K562 (cell line): Measurements from ENCODE around the gene CAMSAP3. TPM values are rescaled to one million over a fixed set of nuclear protein-coding genes. Genes with fewer than 3 reads are reported as not detected.

Experiments used
- ATAC-seq: fragments of 200-7000 bp; cut with Tn5 transposase; 3 replicates; pipeline ENCODE4 v1.9.1; 2020; ENCODE audit warnings: moderate library complexity
- BruUV-seq: library from RNA; stranded (reverse); fragments of 400-500 nt; replicated peaks from 2 replicates; lab custom pipeline; 2021; lab: Mats Ljungman, UMichigan
- CTCF ChIA-PET: fragments of 300-600 bp; formaldehyde crosslinking; extraction: SDS; loops from one replicate; lab custom pipeline; 2021; ENCODE audit warnings: low intra/inter-chr PET ratio; lab: Yijun Ruan, JAX
- POLR2A ChIA-PET: fragments of 300-600, 350-650 bp; sonication (Branson Sonifier 250); formaldehyde crosslinking; extraction: SDS; loops from one replicate; lab custom pipeline; 2021; ENCODE audit warnings: antibody characterized with exemption, inconsistent platforms; lab: Yijun Ruan, JAX
- DNase-seq, 4 experiments: peaks; one replicate each; pipeline versions ENCODE4 v3.0.0 to v3.0.0-alpha.2; 2011 to 2018; ENCODE audit warnings: low spot score in 3 of 4, mixed read lengths in 3 of 4; ENCODE audit errors: extremely low read depth in 1 of 4
- FAIRE-seq: peaks from 2 replicates; lab custom pipeline; 2011; peaks lifted over from hg19 to GRCh38; lab: Jason Lieb, UNC
- H2AFZ ChIP-seq: 2 replicates; pipeline ENCODE4 v1.6.0; 2011; ENCODE audit warnings: low read depth, low read length, control low read depth, inconsistent platforms
- H3K27ac ChIP-seq: fragments of 200-600 bp; 3 replicates; pipeline ENCODE4 v1.8.0; 2011; ENCODE audit warnings: low read depth, mild to moderate bottlenecking, control low read depth, inconsistent platforms, low read length, moderate library complexity, mixed read lengths; ENCODE audit errors: extremely low read depth
- H3K27me3 ChIP-seq, 2 experiments: fragments of 300-600 bp in 1 of 2; 2 replicates in 1 of 2; 3 replicates in 1 of 2; pipeline versions ENCODE4 v1.6.0 to v1.8.0; 2011; ENCODE audit warnings: inconsistent platforms in 2 of 2, low read length in 2 of 2, mild to moderate bottlenecking in 1 of 2, mixed read lengths in 1 of 2, moderate library complexity in 1 of 2; ENCODE audit not compliant: control insufficient read depth in 2 of 2, insufficient read depth in 2 of 2
- H3K36me3 ChIP-seq: fragments of 300-600 bp; 3 replicates; pipeline ENCODE4 v1.8.0; 2011; ENCODE audit warnings: mild to moderate bottlenecking, low read length, inconsistent platforms; ENCODE audit not compliant: control insufficient read depth, insufficient read depth
- H3K4me1 ChIP-seq, 2 experiments: fragments of 200-600 bp in 1 of 2; replicated peaks in 1 of 2; 2 replicates in 1 of 2; 3 replicates in 1 of 2; pipeline versions ENCODE4 v1.5.1 to v1.8.0; 2011; ENCODE audit warnings: inconsistent platforms in 2 of 2, low read length in 2 of 2, mild to moderate bottlenecking in 1 of 2, mixed read lengths in 1 of 2, moderate library complexity in 1 of 2; ENCODE audit not compliant: control insufficient read depth in 2 of 2, insufficient read depth in 2 of 2
- H3K4me2 ChIP-seq: 2 replicates; pipeline ENCODE4 v1.6.1; 2011; ENCODE audit warnings: low read length, control low read depth, inconsistent platforms, mixed read lengths; ENCODE audit not compliant: insufficient read depth
- H3K4me3 ChIP-seq: fragments of 200-600 bp; sonication (generic), shearing (Covaris generic); 2 replicates; pipeline ENCODE4 v1.5.1; 2016; ENCODE audit warnings: control low read depth, inconsistent platforms
- H3K79me2 ChIP-seq: fragments of 200-600 bp; 3 replicates; pipeline ENCODE4 v1.8.0; 2011; ENCODE audit warnings: low read length, inconsistent platforms; ENCODE audit not compliant: control insufficient read depth, insufficient read depth
- H3K9ac ChIP-seq, 2 experiments: 2 replicates each; pipeline versions ENCODE4 v1.6.0 to v1.6.1; 2011; ENCODE audit warnings: low read depth in 2 of 2, low read length in 2 of 2, control low read depth in 1 of 2, inconsistent platforms in 1 of 2, mild to moderate bottlenecking in 1 of 2, mixed read lengths in 1 of 2; ENCODE audit not compliant: insufficient read depth in 1 of 2
- H3K9me1 ChIP-seq: one replicate; pipeline ENCODE4 v1.6.0; 2011; ENCODE audit warnings: inconsistent platforms, mild to moderate bottlenecking, low read length, moderate library complexity; ENCODE audit not compliant: control insufficient read depth, insufficient read depth
- H3K9me3 ChIP-seq: replicated peaks from 2 replicates; pipeline ENCODE4 v1.5.1; 2011; ENCODE audit warnings: low read depth, low read length, inconsistent platforms; ENCODE audit not compliant: control insufficient read depth, insufficient read depth
- H4K20me1 ChIP-seq: replicated peaks from 2 replicates; pipeline ENCODE4 v1.6.1; 2011; ENCODE audit warnings: low read length, inconsistent platforms, mixed read lengths; ENCODE audit not compliant: control insufficient read depth, insufficient read depth
- HSF4 ChIP-seq: fragments of 250-450 bp; sonication (Bioruptor Pico); IDR thresholded peaks from 2 replicates; pipeline ENCODE4 v2.1.2; 2022; ENCODE audit warnings: mild to moderate bottlenecking, moderate library complexity, borderline replicate concordance
- KDM1A ChIP-seq, 2 experiments: fragments of 450-650 bp; IDR thresholded peaks; 2 replicates each; pipeline ENCODE4 v1.6.1; 2016; ENCODE audit warnings: mild to moderate bottlenecking in 2 of 2
- RFX5 ChIP-seq: IDR thresholded peaks from 2 replicates; pipeline ENCODE4 v1.6.1; 2011; ENCODE audit warnings: low read depth, mild to moderate bottlenecking, improper control_type of control experiment, low read length
- ZBTB7A ChIP-seq: IDR thresholded peaks from 2 replicates; pipeline ENCODE4 v1.6.1; 2011; ENCODE audit warnings: low read depth, mild to moderate bottlenecking, low read length, moderate library complexity, borderline replicate concordance; ENCODE audit not compliant: control insufficient read depth
- WGBS: fragments of 100-300 bp; shearing (Covaris generic); methylation state at CpG from one replicate; pipeline ENCODE4 v1.1.6; 2016; ENCODE audit warnings: low coverage, mixed read lengths; ENCODE audit not compliant: insufficient coverage; ENCODE audit errors: missing lambda C conversion rate; 5-methylcytosine and 5-hydroxymethylcytosine counted together
- in situ Hi-C: fragments of 300-500 bp; cut with MboI; formaldehyde crosslinking; loops from 4 replicates; pipeline ENCODE4 v1.15.0; 2018; ENCODE audit warnings: inconsistent platforms, mixed read lengths
- intact Hi-C: fragments of 100-400 bp; cut with micrococcal nuclease; formaldehyde crosslinking; loops from 2 replicates; pipeline ENCODE4 v1.14.2; 2022
- polyA plus RNA-seq, 8 experiments: library from polyadenylated mRNA; depleted of rRNA in 4 of 8; stranded (reverse) in 5 of 8; unstranded in 3 of 8; fragments of >200 nt; fragmentation: Nextera tagmentation in 2 of 8; fragmentation: Illumina TruSeq in 1 of 8; extraction: Ambion mirVana in 2 of 8; extraction: Trizol in 1 of 8; gene quantifications; 2 replicates each; pipeline versions ENCODE4 v1.2.1 to v1.2.3, GENCODE V29; 2011 to 2014; ENCODE audit warnings: inconsistent platforms in 1 of 8, missing spikeins in 1 of 8
- total RNA-seq, 7 experiments: library from RNA; depleted of rRNA in 6 of 7; stranded (reverse); fragments of >200 nt in 6 of 7; fragmentation: Illumina TruSeq in 2 of 7; extraction: Trizol in 2 of 7; gene quantifications; 2 replicates each; pipeline versions ENCODE4 v1.2.1 to v1.2.3, GENCODE V29; 2011 to 2021; ENCODE audit warnings: low replicate concordance in 1 of 7
- TF ChIP-seq, protein P1 (sequence below): fragments of 250-450 bp; sonication (Bioruptor Pico); IDR thresholded peaks from 2 replicates; pipeline ENCODE4 v1.9.0; 2021; ENCODE audit warnings: mild to moderate bottlenecking, inconsistent platforms

Gene CAMSAP3
- total and polyA plus RNA-seq, 9 of the 15 experiments (the other 6 are each of a cell fraction or from before 2014, with no cell fraction given) = 0.01 to 0.89 (median 0.22) TPM; not detected in 1

GRCh38 chr19:7631577-7631976 lies 35.9 kb downstream of the CAMSAP3 start:
- ChIA-PET CTCF (no interaction called here), POLR2A (interaction anchor here (4.8 kb wide), 1 partner anchor 13 kb away, joined by 22 read pairs; no protein-coding TSS in a partner anchor)
- no peak for FAIRE-seq
- Histone ChIP-seq H3K9ac (no peak overlapping the region), H3K27me3 (no peaks in the 10 kb centered on the region), H4K20me1 (no peaks in the 10 kb centered on the region), H3K4me1 (peaks cover 19 to 35% of the 10 kb centered on the region in 2 experiments; a peak in 4 of 5 replicates), H3K27ac (no peak overlapping the region), H3K9me1 (no peaks in the 10 kb centered on the region), H2AFZ (no peak overlapping the region), H3K9me3 (no peaks in the 10 kb centered on the region), H3K4me3 (no peak overlapping the region), H3K36me3 (peaks cover 23% of the 10 kb centered on the region; the same call in 2 of the 3 replicates), H3K79me2 (peaks cover 46% of the 10 kb centered on the region), H3K4me2 (no peak overlapping the region)
- DNase-seq = no peak
- 83% methylated on average over 11 of the region's 12 CpGs for WGBS
- no peak for TF ChIP-seq KDM1A (IDR thresholded peaks at IDR 0.05)
- TF ChIP-seq, protein P1, sequence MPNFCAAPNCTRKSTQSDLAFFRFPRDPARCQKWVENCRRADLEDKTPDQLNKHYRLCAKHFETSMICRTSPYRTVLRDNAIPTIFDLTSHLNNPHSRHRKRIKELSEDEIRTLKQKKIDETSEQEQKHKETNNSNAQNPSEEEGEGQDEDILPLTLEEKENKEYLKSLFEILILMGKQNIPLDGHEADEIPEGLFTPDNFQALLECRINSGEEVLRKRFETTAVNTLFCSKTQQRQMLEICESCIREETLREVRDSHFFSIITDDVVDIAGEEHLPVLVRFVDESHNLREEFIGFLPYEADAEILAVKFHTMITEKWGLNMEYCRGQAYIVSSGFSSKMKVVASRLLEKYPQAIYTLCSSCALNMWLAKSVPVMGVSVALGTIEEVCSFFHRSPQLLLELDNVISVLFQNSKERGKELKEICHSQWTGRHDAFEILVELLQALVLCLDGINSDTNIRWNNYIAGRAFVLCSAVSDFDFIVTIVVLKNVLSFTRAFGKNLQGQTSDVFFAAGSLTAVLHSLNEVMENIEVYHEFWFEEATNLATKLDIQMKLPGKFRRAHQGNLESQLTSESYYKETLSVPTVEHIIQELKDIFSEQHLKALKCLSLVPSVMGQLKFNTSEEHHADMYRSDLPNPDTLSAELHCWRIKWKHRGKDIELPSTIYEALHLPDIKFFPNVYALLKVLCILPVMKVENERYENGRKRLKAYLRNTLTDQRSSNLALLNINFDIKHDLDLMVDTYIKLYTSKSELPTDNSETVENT (CRISPR knock-in tag) = no peak
- no peak for TF ChIP-seq RFX5
- no peak for TF ChIP-seq HSF4
- no peak for TF ChIP-seq ZBTB7A
- in situ Hi-C loops (no loop called here), intact Hi-C loops (no loop called here)
- ATAC-seq = no peak
- BruUV-seq = no TSS peak
